Choroid plexus epithelial cell (primary cell): ENCODE data around the gene BBS9.

ENCODE experiments used
- DNase-seq: peaks from one replicate; pipeline ENCODE4 v3.0.0-alpha.2; 2010; ENCODE audit warnings: low read depth
- H3K4me3 ChIP-seq: 2 replicates; pipeline ENCODE4 v1.5.1; 2011; ENCODE audit warnings: low read depth, mild to moderate bottlenecking, control low read depth, low read length, moderate library complexity
- CTCF ChIP-seq: conservative IDR thresholded peaks from 2 replicates; pipeline ENCODE4 v1.5.1; 2011; ENCODE audit warnings: low read depth, mild to moderate bottlenecking, control low read depth, inconsistent platforms, low read length, moderate library complexity

The BBS9 gene

GRCh38 chr7:33307205-33307604 is 177.8 kb downstream of the BBS9 start:
- H3K4me3 ChIP-seq, result no peak overlapping the region
- TF ChIP-seq CTCF, result no peak
- no peak for DNase-seq

- no peak overlapping the region for H3K4me3 ChIP-seq
- no peak for TF ChIP-seq CTCF
- DNase-seq, result no peak
Observed at GRCh38 chr7:33310546-33310945, 181.2 kb downstream of the BBS9 start.

GRCh38 chr7:33325754-33326484 is 196.6 kb downstream of the BBS9 start:
- H3K4me3 ChIP-seq, result no peak overlapping the region
- DNase-seq, result no peak
- TF ChIP-seq CTCF, result no peak

- no peak for DNase-seq
- H3K4me3 ChIP-seq, result no peak overlapping the region
Observed at GRCh38 chr7:33326485-33326848, 197.1 kb downstream of the BBS9 start.

GRCh38 chr7:33327427-33327826 is 198.1 kb downstream of the BBS9 start:
- TF ChIP-seq CTCF, result no peak
- no peak overlapping the region for H3K4me3 ChIP-seq
- no peak for DNase-seq

More at GRCh38 chr7:33326485-33326848, 197.1 kb downstream of the BBS9 start:
- TF ChIP-seq CTCF, result no peak

- DNase-seq, result peak; percentile 60
- TF ChIP-seq CTCF, result peak; percentile 70
Observed at GRCh38 chr7:33334349-33334748, 205.0 kb downstream of the BBS9 start.

GRCh38 chr7:33336820-33337219 is 207.5 kb downstream of the BBS9 start:
- DNase-seq, result no peak
- TF ChIP-seq CTCF, result no peak
- no peak overlapping the region for H3K4me3 ChIP-seq

More at GRCh38 chr7:33334349-33334748, 205.0 kb downstream of the BBS9 start:
- H3K4me3 ChIP-seq, result no peak overlapping the region
